HG02763 (cell line): ENCODE measurements around the gene FAM151B.
"Not testable (repeated sequence)": the region's sequence is repeated elsewhere in the genome, so short reads cannot be mapped to it uniquely, and the experiment has no call there.

Experiments
- ATAC-seq: cut with Tn5 transposase; IDR thresholded peaks from one replicate; pipeline ENCODE4 v1.9.1; 2021; ENCODE audit warnings: mild to moderate bottlenecking, moderate library complexity; ENCODE audit not compliant: unreplicated experiment

FAM151B gene

DNA sequence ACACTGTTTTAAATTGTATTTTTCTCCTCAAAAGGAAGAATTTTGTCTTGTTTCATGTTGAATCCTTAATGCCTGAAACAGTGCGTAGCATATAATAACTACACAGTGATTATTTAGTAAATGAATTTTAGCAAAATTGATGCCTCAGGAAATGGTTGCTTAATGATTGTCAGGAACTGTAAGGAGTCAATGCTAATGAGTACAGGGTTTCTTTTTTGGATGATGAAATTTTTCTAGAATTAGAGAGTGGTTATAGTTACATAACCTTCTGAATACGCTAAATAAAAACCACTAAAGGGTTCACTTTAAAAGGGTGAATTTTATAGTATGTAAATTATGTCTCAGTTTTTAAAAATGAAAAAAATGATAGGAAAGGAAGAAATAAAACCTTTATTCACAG is 14.9 kb downstream of the FAM151B start:
- no peak for ATAC-seq

- no peak for ATAC-seq
These were observed 15.7 kb downstream of the FAM151B start for GRCh38 chr5:80503641-80504040.

- ATAC-seq = no peak
These were observed 16.9 kb downstream of the FAM151B start for GRCh38 chr5:80504833-80505232.

DNA sequence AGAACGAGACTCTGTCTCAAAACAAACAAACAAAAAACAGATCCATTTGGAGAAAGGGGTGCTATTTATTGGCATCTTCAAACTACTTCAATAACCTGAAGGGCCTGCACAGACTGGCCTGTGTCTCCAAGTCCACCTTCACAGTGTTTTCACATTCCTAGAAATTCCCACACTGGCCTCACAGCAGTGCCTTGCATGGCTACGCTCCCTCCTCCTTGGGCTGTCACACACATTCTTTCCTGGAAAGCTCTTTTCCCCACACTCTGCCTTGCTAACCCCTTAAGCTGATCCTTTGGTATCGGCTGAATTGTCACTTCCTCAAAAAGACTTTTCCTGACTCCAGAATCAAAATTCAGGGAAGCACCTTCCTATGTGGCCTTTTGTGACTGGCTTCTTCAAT is 19.8 kb downstream of the FAM151B start:
- ATAC-seq = no peak

DNA sequence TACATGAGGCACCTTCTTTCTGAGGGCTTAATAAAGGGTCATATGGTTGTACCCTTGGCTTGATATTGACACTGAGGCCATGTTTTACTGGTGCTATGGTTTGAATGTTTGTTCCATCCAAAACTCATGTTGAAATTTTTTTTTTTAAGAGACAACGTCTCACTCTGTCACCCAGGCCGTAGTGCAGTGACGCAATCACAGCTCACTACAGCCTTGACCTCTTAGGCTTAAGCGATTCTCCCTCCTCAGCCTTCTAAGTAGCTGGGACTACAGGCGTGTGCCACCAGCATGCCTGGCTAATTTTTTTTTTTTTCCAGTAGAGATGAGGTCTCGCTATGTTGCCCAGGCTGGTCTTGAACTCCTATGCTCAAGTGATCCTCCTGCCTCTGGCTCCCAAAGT is 20.9 kb downstream of the FAM151B start:
- no peak for ATAC-seq

GRCh38 chr5:80509362-80509761 is 21.5 kb downstream of the FAM151B start:
- no peak for ATAC-seq

DNA sequence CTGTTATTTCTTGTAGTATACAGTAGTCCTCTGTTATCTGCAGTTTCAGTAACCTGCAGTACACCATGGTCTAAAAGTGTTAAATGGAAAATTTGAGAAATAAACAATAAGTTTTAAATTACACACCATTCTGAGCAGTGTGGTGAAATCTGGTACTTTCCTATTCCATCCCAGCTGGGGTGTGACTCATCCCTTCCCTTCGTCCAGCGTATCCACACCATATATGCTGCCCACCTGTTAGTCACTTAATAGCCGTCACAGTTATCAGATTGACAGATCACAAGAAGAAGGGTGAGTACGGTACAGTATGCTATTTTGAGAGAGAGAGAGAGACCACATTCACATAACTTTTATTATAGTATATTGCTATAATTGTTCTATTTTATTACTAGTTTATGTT is 28.9 kb downstream of the FAM151B start:
- ATAC-seq = no peak

DNA sequence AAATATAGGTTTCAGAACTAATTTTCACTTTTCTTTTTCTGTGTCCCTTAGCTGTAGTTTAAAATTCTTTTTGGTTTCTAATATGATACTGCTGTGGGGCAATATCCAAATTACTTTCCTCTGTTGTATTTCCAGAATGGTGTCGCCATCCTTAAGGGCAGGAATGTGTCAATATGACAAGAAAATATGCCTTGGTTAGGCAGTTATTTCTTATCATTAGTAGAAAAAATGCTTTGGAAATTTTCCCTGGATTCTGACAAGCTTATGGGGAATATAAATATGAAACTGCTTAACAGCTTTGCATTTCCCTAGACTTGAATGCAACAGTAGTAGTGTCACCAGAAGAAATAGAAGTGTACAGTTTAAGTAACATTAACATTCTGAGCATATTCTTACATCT is 52.8 kb downstream of the FAM151B start:
- no peak for ATAC-seq

GRCh38 chr5:80541392-80541791 is 53.5 kb downstream of the FAM151B start:
- no peak for ATAC-seq

- ATAC-seq = no peak
These were observed 66.7 kb downstream of the FAM151B start for GRCh38 chr5:80554646-80555045.

GRCh38 chr5:80555099-80555498 is 67.2 kb downstream of the FAM151B start:
- no peak for ATAC-seq

GRCh38 chr5:80559244-80559643 is 71.3 kb downstream of the FAM151B start:
- ATAC-seq = no peak

- no peak for ATAC-seq
These were observed 77.4 kb downstream of the FAM151B start for GRCh38 chr5:80565330-80565729.

DNA sequence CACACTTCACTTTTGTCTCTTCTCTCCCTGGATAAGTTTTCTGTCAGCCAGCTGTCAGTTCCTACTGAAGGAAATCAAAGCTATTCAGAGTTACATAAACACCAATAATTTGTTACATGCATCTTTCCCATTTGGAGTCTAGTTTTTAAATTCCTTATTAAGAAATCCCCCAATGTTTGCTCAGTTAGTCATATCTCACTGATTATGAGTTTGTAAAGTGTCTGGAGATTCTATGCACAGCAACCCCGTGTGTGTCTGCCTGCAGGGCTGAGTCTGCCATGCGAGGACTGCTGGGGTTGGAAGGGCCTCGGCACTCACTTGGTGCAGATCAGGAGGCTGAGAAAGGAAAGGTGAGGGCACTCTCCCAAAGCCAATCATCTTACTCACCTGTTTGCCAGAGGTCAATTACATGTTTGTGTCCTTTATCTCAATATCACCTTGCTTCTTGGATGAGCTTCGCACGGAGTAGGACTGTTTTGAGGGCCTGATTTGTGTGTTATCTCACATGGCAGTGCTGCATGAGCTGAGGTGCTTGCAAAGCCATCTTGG is 78.9 kb downstream of the FAM151B start:
- ATAC-seq = no peak

DNA sequence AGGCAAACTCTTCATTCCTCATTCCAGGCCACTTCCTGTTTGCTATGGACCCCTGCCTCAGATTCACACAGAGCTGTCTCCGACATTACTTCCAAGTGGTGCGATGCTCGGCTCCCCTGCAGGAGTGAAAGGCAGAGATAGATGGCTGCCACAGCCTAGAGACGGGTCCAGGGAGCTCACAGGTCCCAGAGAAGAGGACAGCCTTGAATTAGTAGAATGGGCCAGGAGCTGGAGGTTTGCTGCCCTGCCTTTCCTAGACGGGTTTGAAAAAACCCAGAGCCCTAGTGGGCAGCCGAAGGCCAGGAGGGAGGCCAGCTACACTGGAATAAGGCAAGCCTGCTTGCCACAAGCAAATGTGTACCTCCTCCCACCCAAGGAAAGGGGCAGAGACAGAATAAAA is 80.4 kb downstream of the FAM151B start:
- ATAC-seq = no peak

DNA sequence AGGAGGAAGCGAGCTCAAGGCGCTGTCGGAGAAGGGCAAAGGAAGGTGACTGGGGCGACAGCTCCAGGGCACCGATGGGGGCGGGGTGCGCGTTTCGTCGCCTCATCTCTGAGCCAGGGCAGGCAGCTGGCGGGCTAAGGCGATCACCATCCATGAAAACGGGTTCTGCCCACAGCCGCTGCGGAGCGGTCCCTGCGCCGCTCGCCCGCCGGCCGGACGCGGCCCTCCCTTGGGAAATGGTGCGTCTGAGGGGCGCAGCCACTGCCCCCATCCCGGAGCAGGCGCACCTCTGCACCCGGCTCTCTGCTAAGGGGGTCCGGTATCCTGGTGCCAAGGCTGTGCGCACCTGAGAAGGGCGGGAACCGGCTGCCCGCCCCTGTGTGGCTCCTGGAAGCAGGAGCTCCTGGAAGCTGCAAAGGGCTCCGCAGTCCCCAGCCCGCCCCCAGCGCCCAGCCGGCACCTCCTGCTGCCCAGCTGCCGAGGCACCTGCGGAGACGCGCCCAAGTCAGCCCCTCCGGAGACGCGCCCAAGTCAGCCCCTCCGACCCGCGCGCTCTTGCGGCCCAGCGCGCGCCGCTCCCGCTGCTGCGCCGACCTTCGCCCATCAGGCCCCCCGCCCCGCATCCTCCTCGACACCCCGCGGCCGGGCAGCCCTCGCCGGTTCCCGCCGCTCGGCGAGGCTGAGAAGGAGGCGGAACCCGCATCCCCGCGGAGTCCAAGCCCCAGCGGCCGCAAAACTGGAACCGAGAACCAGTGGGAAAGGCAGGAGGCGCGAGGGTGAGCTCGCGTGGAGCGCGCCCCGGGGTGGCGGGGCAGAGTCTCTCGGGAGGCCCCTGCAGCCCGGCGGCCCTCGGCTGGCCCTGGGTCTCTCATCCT is 81.4 kb downstream of the FAM151B start:
- ATAC-seq = no peak

GRCh38 chr5:80569961-80570786 is 82.3 kb downstream of the FAM151B start, which contains the start of gene ANKRD34B:
Gene ANKRD34B (minus strand): TSS chr5:80570280. CDS start chr5:80560019, 10,261 bp downstream.
- no peak for ATAC-seq

- ATAC-seq = no peak
These were observed 85.2 kb downstream of the FAM151B start for GRCh38 chr5:80573062-80573461.

- ATAC-seq = no peak
These were observed 88.5 kb downstream of the FAM151B start for GRCh38 chr5:80576383-80576782.

GRCh38 chr5:80577707-80578106 is 89.8 kb downstream of the FAM151B start:
- ATAC-seq = no peak

GRCh38 chr5:80579050-80579449 is 91.2 kb downstream of the FAM151B start:
- ATAC-seq = no peak

GRCh38 chr5:80580291-80580690 is 92.4 kb downstream of the FAM151B start:
- ATAC-seq = not testable (repeated sequence)
